Caco-2 (cell line): ENCODE results near the gene AZGP1. TPM values are rescaled to one million over a fixed set of nuclear protein-coding genes. Genes with fewer than 3 reads are reported as not detected.
"Not testable (repeated sequence)": the region's sequence is repeated elsewhere in the genome, so short reads cannot be mapped to it uniquely, and the experiment has no call there.

Source experiments
- BruUV-seq: library from RNA; stranded (reverse); fragments of 400-500 nt; replicated peaks from 2 replicates; lab custom pipeline; 2021; lab: Mats Ljungman, UMichigan
- CTCF ChIA-PET: fragments of 300-600 bp; sonication (Branson Sonifier 250); formaldehyde crosslinking; loops from one replicate; lab custom pipeline; 2022; ENCODE audit warnings: antibody characterized with exemption; lab: Charles Lee
- POLR2A ChIA-PET: fragments of 300-600 bp; sonication (Branson Sonifier 250); formaldehyde crosslinking; loops from one replicate; lab custom pipeline; 2022; ENCODE audit warnings: antibody characterized with exemption; lab: Charles Lee
- DNase-seq, 2 experiments: peaks; one replicate each; pipeline versions ENCODE4 v3.0.0 to v3.0.0-alpha.2; 2020 to 2022
- H3K27me3 ChIP-seq: replicated peaks from 2 replicates; pipeline ENCODE4 v1.6.0; 2011; ENCODE audit warnings: low read length; ENCODE audit not compliant: control insufficient read depth, insufficient read depth
- H3K36me3 ChIP-seq: 2 replicates; pipeline ENCODE4 v1.5.1; 2011; ENCODE audit warnings: low read length; ENCODE audit not compliant: control insufficient read depth, insufficient read depth
- H3K4me1 ChIP-seq: fragments of 250-450 bp; sonication (Bioruptor Pico); 2 replicates; pipeline ENCODE4 v1.5.1; 2020; ENCODE audit warnings: mild to moderate bottlenecking
- H3K4me3 ChIP-seq: 2 replicates; pipeline ENCODE4 v1.5.1; 2011; ENCODE audit warnings: low read depth, mild to moderate bottlenecking, control low read depth, low read length
- H3K9me3 ChIP-seq: fragments of 250-450 bp; sonication (Bioruptor Pico); 2 replicates; pipeline ENCODE4 v1.5.1; 2020; ENCODE audit warnings: mild to moderate bottlenecking, moderate library complexity
- H3K27ac Mint-ChIP-seq: one replicate; pipeline ENCODE4 v1.8.0; 2022; ENCODE audit warnings: mixed read lengths; ENCODE audit not compliant: unreplicated experiment
- H3K27me3 Mint-ChIP-seq: one replicate; pipeline ENCODE4 v1.8.0; 2022; ENCODE audit warnings: mixed read lengths; ENCODE audit not compliant: insufficient read depth, unreplicated experiment
- H3K36me3 Mint-ChIP-seq: one replicate; pipeline ENCODE4 v1.8.0; 2022; ENCODE audit warnings: mild to moderate bottlenecking, mixed read lengths; ENCODE audit not compliant: insufficient read depth, unreplicated experiment
- H3K4me1 Mint-ChIP-seq: one replicate; pipeline ENCODE4 v1.8.0; 2022; ENCODE audit warnings: low read depth, mixed read lengths; ENCODE audit not compliant: unreplicated experiment
- H3K4me3 Mint-ChIP-seq: one replicate; pipeline ENCODE4 v1.8.0; 2022; ENCODE audit warnings: mild to moderate bottlenecking, moderate library complexity, mixed read lengths; ENCODE audit not compliant: unreplicated experiment
- H3K9me3 Mint-ChIP-seq: one replicate; pipeline ENCODE4 v1.8.0; 2022; ENCODE audit warnings: mixed read lengths; ENCODE audit not compliant: unreplicated experiment
- CTCF ChIP-seq, 2 experiments: fragments of 200-600 bp in 1 of 2; IDR thresholded peaks; 1 replicate in 1 of 2; 2 replicates in 1 of 2; pipeline versions ENCODE4 v1.5.1 to v1.8.0; 2011 to 2022; ENCODE audit warnings: antibody characterized with exemption in 1 of 2, control low read depth in 1 of 2, inconsistent platforms in 1 of 2, low read depth in 1 of 2, low read length in 1 of 2, mild to moderate bottlenecking in 1 of 2, moderate library complexity in 1 of 2; ENCODE audit not compliant: insufficient read depth in 1 of 2, severe bottlenecking in 1 of 2, unreplicated experiment in 1 of 2
- intact Hi-C: fragments of 100-400 bp; cut with micrococcal nuclease; formaldehyde crosslinking; loops from one replicate; pipeline ENCODE4 v1.10.0; 2022; ENCODE audit not compliant: unreplicated experiment
- total RNA-seq: library from RNA; stranded (reverse); gene quantifications from 2 replicates; pipeline ENCODE4 v1.2.3, GENCODE V29; 2022

The AZGP1 gene
- total RNA-seq, 1 experiment from 2014 or later, result not detected

- H3K27ac Mint-ChIP-seq, result no peak overlapping the region
- no peaks in the 10 kb centered on the region for H3K4me1 Mint-ChIP-seq
- H3K27me3 Mint-ChIP-seq, result peaks cover 14% of the 10 kb centered on the region
- no peak overlapping the region for H3K4me3 Mint-ChIP-seq
- ChIA-PET POLR2A (no interaction called here), CTCF (no interaction called here)
- BruUV-seq, result no TSS peak
- no peak overlapping the region for H3K4me3 ChIP-seq
- H3K9me3 Mint-ChIP-seq, result no peaks in the 10 kb centered on the region
- H3K9me3 ChIP-seq, result no peaks in the 10 kb centered on the region
- peaks cover 5% of the 10 kb centered on the region for H3K36me3 Mint-ChIP-seq
- no peak for TF ChIP-seq CTCF (IDR thresholded peaks at IDR 0.05; ENCODE audit: insufficient read depth in 1 of 2, low read depth in 1 of 2, low read length in 1 of 2, severe bottlenecking in 1 of 2, unreplicated experiment in 1 of 2)
- DNase-seq, result no peak
- no peaks in the 10 kb centered on the region for H3K4me1 ChIP-seq
- no peaks in the 10 kb centered on the region for H3K27me3 ChIP-seq
- H3K36me3 ChIP-seq, result no peaks in the 10 kb centered on the region
- intact Hi-C loops, result no loop called here
Measured at GRCh38 chr7:99971242-99971641, 4.6 kb downstream of the AZGP1 start.

DNA sequence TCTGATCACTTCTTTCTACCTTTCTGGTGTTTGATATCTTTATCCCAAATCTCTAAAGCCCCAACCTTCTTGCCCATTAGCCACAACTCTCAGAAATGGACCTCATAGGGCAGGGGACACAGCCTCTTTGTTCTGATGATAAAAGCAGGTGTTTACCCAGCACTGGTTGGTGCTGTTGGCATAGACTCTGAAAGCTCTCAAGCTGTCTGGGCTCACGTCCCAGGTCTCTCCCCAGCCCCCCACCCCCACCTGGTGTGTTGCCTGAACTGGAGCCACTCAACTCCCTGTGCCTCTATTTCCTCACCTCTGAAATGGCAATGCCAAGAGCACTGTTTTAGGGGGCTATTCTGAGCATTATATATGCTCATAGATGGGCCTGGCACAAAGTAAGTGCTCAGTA is 6.0 kb downstream of the AZGP1 start:
- intact Hi-C loops, result not testable (repeated sequence)

DNA sequence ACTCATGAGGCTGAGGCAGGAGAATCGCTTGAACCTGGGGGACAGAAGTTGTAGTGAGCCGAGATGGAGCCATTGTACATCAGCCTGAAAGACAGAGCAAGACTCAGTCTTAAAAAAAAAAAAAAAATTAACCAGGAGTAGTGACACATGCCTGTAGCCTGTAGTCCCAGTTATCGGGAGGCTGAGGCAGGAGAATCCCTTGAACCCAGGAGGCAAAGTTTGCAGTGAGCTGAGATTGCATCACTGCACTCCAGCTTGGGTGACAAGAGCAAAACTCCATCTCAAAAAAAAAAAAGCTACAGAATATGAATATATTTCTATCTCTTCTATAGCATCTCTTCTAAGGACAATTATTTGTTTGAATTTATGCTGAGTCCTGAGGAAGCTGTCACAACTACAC is 6.5 kb downstream of the AZGP1 start:
- BruUV-seq, result no TSS peak
- Mint-ChIP-seq H3K36me3 (no peaks in the 10 kb centered on the region), H3K4me3 (no peak overlapping the region), H3K27me3 (peaks cover 23% of the 10 kb centered on the region), H3K27ac (no peak overlapping the region), H3K9me3 (no peaks in the 10 kb centered on the region), H3K4me1 (no peaks in the 10 kb centered on the region)
- DNase-seq, result no peak
- TF ChIP-seq CTCF (IDR thresholded peaks at IDR 0.05; ENCODE audit: insufficient read depth in 1 of 2, low read depth in 1 of 2, low read length in 1 of 2, severe bottlenecking in 1 of 2, unreplicated experiment in 1 of 2), result no peak
- no peaks in the 10 kb centered on the region for H3K4me1 ChIP-seq
- H3K9me3 ChIP-seq, result no peaks in the 10 kb centered on the region
- H3K4me3 ChIP-seq, result no peak overlapping the region
- POLR2A ChIA-PET, result no interaction called here
- intact Hi-C loops, result no loop called here
- CTCF ChIA-PET, result interaction anchor here (0.6 kb wide), 1 partner anchor 22 kb away, joined by 3 read pairs; no protein-coding TSS in a partner anchor
- H3K27me3 ChIP-seq, result no peaks in the 10 kb centered on the region
- H3K36me3 ChIP-seq, result no peaks in the 10 kb centered on the region

More for the DNA sequence above, 6.0 kb downstream of the AZGP1 start:
- POLR2A ChIA-PET, DNase-seq, BruUV-seq, H3K36me3 ChIP-seq, H3K4me1 ChIP-seq, H3K9me3 ChIP-seq, H3K27me3 ChIP-seq, H3K9me3 Mint-ChIP-seq, H3K36me3 Mint-ChIP-seq, CTCF ChIA-PET, H3K4me3 Mint-ChIP-seq, H3K27ac Mint-ChIP-seq, H3K4me1 Mint-ChIP-seq, H3K4me3 ChIP-seq: not testable (repeated sequence)
- peaks cover 19% of the 10 kb centered on the region for H3K27me3 Mint-ChIP-seq
